ENCODE measurements around the gene PSME3IP1.

DNA sequence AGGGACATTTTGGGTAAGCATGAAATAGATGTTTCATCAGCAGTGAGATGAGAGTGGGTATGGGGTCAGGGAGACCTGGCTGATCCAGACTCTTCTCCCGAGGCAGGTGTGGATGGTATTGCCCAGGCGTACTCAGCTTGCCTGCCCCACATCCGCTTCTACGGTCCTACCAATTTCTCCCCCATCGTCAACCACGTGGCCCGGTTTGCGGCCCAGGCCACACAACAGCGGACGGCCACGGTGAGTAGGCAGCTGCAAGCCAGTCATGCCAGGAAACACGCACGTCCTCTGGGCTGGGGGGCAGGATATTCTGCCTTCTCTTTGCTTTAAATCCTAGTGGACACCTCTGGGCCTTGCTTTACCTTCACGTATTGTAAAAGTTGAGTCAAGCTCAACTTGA is 48.8 kb downstream of the PSME3IP1 start:
- TF ChIP-seq EZH2 (IDR thresholded peaks at IDR 0.05) (no peak), POLR2AphosphoS5 (IDR thresholded peaks at IDR 0.05; ENCODE audit: borderline replicate concordance, low read depth, low read length) (no peak), FOXP2 (optimal IDR thresholded peaks at IDR 0.05; ENCODE audit: control extremely low read depth, extremely low read length, insufficient read depth) (no peak)

Data from SK-N-MC (cell line).